EH (cell line): ENCODE measurements around the gene AKAP7.

Experiments used
- DNase-seq: peaks from one replicate; pipeline ENCODE4 v3.0.0-alpha.2; 2015; ENCODE audit warnings: low read depth

AKAP7 gene

GRCh38 chr6:131134220-131134979 is 867 bp upstream of the AKAP7 start:
- no peak for DNase-seq

DNA sequence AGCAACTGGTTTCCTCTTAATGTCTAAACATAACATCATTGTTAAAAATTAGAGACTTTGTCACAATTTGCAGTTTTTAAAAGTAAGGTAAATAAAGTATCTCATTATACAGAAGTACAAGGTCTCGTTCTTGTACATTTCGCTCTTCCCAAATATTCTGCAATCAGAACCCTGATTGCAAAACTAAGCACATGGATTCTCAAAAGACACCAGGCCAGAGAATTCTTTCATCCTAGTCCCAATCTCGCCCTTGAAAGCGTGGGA is 355 bp upstream of the AKAP7 start:
- DNase-seq: no peak

GRCh38 chr6:131136021-131136786 is 937 bp downstream of the AKAP7 start:
- peak; percentile 53 for DNase-seq

GRCh38 chr6:131139599-131139998 is 4.3 kb downstream of the AKAP7 start:
- no peak for DNase-seq

GRCh38 chr6:131143319-131143718 is 8.1 kb downstream of the AKAP7 start:
- no peak for DNase-seq

GRCh38 chr6:131146865-131147264 is 11.6 kb downstream of the AKAP7 start:
- no peak for DNase-seq

GRCh38 chr6:131156411-131156810 is 21.1 kb downstream of the AKAP7 start:
- DNase-seq: no peak

- peak; percentile 83 for DNase-seq
Measured at GRCh38 chr6:131159578-131159977, 24.3 kb downstream of the AKAP7 start.

GRCh38 chr6:131160254-131160758 is 25.0 kb downstream of the AKAP7 start:
- DNase-seq: no peak

DNA sequence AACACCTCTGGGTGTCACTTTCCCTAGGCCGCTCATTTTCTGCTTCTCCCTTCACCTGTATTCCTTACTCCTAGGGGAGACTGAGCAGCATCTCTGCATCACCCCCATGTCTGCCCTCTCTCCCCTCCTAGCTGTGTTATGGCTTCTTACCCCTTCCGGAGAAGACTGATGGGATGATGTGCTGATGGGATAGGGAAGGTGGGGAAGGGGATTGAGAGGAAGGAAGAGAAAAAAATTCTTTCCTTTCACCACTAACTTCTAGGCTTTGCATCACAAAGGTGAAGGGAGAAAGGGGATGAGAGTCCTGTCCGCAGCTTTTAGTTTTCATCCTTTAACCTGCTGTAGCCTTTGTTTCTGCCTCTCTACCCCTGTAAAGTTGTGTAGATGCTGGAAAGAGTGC is 26.7 kb downstream of the AKAP7 start:
- DNase-seq: no peak

DNA sequence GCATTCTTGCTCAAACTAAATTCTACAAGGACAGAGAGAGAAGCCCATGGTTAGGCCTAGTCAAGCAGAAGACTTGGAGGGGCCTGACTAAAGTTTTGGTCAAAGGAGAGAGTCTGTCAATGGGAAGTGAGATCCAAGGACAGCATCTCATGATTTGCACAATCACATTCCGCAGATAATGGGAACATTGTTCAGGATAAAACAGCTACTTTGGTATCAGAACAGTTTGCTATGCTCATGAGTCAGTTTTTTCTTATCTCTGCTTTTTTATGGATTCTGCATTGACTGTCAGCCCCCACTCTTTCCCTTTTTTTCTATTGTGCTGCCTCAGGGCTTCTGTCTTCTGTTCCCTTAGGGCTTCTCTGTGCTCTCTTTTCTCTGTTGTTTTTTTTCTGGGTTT is 28.6 kb downstream of the AKAP7 start:
- peak; percentile 20 for DNase-seq

DNA sequence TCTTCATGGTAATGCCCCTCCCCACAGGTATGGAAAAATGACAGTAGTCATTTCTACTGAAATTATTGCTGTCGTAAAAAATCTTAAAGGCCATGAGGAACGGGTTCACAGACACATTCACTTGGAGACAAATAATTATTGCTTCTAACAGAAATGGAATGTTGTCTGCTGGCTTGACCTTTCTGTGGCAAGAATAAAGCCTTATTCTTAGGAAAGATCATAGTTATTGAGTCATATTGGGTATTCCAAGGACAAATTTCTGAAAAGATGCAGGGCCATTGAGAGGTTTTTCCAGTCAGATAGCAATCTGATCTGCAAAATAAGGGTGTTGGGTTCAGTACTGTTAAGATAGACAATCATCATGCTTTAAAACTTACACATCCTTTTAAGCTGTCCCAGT is 29.2 kb downstream of the AKAP7 start:
- peak; percentile 21 for DNase-seq

DNA sequence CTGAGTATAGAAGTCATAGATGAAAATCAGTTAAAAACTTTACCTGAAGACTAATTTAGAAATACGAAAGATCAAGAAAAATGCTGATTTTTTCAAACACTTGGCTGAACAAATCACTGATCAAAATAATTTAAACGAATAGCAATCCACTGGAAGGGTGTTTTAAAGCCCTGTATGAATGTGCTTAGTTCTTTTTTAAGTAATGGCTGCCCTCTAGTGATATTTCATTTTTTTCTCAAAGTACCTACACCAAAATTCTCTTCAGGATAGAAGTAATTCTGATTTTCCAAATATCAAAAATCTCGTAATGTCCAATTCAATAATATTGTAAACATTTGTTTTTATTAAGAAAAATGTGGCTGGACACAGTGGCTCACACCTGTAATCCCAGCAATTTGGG is 32.5 kb downstream of the AKAP7 start:
- no peak for DNase-seq

GRCh38 chr6:131169613-131170012 is 34.3 kb downstream of the AKAP7 start:
- DNase-seq: no peak

DNA sequence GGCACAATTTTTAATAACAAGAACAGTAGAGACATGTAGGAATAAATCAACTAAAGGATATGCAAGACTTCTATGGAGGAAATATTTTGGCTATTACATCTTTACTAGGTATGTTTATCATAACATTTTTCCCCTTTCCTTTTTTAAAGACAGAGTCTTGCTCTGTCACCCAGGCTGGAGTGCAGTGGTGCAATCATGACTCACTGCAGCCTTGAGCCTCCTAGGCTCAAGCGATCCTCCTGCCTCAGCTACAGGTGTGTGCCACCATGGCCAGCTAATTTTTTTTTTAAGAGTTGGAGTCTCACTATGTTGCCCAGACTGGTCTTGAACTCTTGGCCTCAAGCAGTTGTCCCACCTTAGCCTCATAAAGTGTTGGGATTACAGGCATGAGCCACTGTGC is 37.0 kb downstream of the AKAP7 start:
- DNase-seq: peak; percentile 50

DNA sequence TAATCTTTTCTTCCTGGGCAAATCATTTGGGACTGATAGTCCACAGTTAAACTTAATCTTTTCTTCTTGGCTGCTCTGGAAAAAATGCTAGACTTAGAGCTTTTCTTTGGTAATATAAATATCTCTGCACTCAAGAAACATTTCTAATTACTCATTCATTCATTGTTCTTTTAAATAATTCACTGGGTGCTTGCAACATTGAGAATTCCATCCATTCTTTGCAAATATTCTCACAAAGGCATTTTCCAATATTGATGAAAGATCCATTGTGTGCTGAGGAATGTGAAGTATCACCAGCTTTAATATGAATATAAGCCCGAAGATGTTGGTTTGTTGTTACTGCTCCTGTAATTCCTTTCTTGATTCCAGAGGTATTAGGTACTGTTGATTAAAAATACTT is 38.4 kb downstream of the AKAP7 start:
- DNase-seq: peak; percentile 27

GRCh38 chr6:131175564-131175963 is 40.3 kb downstream of the AKAP7 start:
- no peak for DNase-seq

DNA sequence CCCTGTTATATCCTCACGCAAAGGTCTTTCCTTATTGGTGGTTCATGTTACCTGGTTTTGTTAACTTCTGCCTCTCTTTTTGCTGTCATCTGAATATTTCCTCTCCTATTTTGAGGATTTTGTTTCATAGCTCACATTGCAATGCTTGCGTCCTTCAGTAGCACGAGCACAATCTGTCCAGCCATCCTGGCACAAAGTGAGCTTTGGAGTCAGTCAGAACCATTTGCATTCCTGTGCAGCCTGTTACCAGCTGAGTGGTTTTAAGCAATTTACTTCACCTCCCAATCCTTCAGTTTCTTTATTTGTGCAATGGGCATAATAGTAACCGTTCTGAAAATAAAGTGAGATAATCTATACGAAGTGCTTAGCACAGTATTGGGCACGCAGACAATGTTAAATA is 42.7 kb downstream of the AKAP7 start:
- no peak for DNase-seq

DNA sequence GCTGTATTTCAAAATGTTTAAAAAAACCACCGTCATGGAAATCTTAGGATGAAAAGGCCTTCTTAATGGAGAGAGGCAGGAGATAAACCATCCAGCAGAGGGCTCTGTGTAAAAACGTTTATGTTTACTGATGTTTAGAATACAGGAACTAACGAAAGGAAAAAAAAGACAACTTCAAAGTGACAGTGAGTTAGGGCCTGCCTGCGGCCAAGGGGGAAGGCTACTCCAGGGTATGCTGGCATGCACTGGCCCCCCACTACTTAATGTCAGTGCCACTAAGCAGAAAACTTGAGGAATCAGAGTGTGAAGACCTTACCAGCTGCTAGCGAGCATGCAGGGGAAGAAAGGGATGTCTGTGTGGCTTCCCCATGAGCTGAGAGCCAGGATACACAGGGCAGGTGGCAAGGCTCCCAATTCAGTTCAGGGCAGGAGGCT is 47.7 kb downstream of the AKAP7 start:
- DNase-seq: peak; percentile 35

GRCh38 chr6:131183427-131184095 is 48.3 kb downstream of the AKAP7 start:
- no peak for DNase-seq

- no peak for DNase-seq
Measured at GRCh38 chr6:131191590-131191989, 56.3 kb downstream of the AKAP7 start.

DNA sequence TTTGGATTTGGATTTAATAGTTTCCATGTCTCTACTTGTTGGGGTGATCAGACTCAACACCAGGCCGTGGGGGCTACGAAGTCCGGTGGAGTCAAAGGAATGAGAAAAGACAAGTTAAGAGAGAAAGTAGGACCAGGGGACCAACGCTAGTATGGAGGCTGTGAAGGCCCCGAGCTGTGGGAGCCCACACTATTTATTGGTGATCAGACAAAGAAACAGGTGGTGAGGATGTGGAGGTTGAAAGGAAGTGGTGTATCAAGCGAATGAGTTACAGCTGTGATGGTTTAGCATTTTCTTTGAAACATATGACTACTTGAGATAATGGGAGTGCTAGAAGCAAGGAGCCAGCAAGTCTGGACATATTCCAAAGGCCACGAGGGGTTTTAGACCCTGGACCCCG is 62.4 kb downstream of the AKAP7 start:
- no peak for DNase-seq
